ENCODE results near the gene BMF. TPM values are rescaled to one million over a fixed set of nuclear protein-coding genes. Genes with fewer than 3 reads are reported as not detected.

BMF gene
- total RNA-seq, 1 experiment from 2014 or later, result 81.5 TPM

DNA sequence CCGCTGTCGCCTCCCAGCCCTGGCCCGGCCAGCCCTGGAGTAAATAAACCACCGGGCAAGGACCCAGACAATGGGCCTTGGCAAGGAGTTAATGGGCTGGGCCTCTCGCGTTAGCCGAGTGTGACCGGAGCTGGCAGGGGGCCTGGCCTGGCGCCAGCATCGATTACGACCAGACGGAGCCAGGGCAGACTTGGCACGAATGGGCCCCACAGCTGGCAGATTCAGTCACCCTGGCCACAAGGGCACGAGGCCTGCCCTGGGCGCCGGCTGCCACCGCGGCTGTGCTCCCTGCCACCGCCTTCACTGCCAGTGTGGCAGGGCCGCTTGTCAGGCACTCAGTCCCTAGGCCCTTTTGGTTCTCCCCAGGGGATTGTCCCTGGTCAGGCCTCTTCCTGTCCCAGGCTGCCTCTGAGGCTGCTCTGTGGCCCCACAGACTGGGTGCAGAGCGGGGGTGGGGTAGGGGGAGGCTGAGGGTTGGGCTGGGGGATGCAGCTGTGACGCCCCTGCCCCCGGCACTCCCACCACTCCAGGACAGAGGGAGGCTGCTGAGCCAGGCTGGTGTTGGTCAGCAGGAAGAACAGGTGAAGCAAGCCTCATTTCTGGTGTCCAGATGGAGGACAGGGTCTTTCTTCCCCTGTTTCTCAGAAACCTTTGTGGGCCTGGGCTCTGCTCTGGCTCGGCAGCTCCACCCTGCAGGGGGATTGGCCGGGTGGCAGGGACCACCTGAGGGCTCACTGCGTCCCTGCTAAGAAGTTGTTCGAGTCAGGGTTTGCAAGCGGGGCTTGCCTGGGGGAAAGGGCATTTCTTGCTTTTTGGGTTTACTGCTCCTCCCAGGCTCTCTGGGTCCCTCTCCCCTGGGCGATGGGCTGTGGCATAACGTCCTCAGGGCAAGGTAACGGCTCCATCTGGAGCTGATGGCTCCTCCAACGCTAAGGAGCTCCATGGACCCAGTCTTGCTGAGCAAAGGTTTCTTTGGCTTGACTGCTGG lies 39.2 kb downstream of the BMF start:
- H3K36me3 Mint-ChIP-seq (ENCODE audit: insufficient read depth, unreplicated experiment), result no peaks in the 10 kb centered on the region
- Histone ChIP-seq H3K36me3 (ENCODE audit: control insufficient read depth, insufficient read depth, low read length) (no peaks in the 10 kb centered on the region; the same call in 1 of the 2 replicates), H3K9me3 (no peaks in the 10 kb centered on the region), H3K4me1 (no peaks in the 10 kb centered on the region), H3K27me3 (replicated peaks; ENCODE audit: control insufficient read depth, insufficient read depth, low read length) (no peaks in the 10 kb centered on the region), H3K4me3 (ENCODE audit: low read depth, low read length) (no peak overlapping the region)
- ChIA-PET CTCF (interaction anchor here (0.6 kb wide), 1 partner anchor 19 kb away, joined by 3 read pairs; no protein-coding TSS in a partner anchor), POLR2A (no interaction called here)
- intact Hi-C loops (cut with micrococcal nuclease; ENCODE audit: unreplicated experiment), result no loop called here
- DNase-seq, result no peak
- BruUV-seq (replicated peaks), result no TSS peak
- no peak overlapping the region for H3K4me3 Mint-ChIP-seq (ENCODE audit: unreplicated experiment)
- no peaks in the 10 kb centered on the region for H3K4me1 Mint-ChIP-seq (ENCODE audit: low read depth, unreplicated experiment)
- H3K27me3 Mint-ChIP-seq (ENCODE audit: insufficient read depth, unreplicated experiment), result no peaks in the 10 kb centered on the region
- H3K27ac Mint-ChIP-seq (ENCODE audit: unreplicated experiment), result no peak overlapping the region
- H3K9me3 Mint-ChIP-seq (ENCODE audit: unreplicated experiment), result no peaks in the 10 kb centered on the region
- TF ChIP-seq, protein P1, sequence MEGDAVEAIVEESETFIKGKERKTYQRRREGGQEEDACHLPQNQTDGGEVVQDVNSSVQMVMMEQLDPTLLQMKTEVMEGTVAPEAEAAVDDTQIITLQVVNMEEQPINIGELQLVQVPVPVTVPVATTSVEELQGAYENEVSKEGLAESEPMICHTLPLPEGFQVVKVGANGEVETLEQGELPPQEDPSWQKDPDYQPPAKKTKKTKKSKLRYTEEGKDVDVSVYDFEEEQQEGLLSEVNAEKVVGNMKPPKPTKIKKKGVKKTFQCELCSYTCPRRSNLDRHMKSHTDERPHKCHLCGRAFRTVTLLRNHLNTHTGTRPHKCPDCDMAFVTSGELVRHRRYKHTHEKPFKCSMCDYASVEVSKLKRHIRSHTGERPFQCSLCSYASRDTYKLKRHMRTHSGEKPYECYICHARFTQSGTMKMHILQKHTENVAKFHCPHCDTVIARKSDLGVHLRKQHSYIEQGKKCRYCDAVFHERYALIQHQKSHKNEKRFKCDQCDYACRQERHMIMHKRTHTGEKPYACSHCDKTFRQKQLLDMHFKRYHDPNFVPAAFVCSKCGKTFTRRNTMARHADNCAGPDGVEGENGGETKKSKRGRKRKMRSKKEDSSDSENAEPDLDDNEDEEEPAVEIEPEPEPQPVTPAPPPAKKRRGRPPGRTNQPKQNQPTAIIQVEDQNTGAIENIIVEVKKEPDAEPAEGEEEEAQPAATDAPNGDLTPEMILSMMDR (IDR thresholded peaks at IDR 0.05; ENCODE audit: insufficient read depth in 1 of 2, low read depth in 1 of 2, low read length in 1 of 2, severe bottlenecking in 1 of 2, unreplicated experiment in 1 of 2), result no peak

DNA sequence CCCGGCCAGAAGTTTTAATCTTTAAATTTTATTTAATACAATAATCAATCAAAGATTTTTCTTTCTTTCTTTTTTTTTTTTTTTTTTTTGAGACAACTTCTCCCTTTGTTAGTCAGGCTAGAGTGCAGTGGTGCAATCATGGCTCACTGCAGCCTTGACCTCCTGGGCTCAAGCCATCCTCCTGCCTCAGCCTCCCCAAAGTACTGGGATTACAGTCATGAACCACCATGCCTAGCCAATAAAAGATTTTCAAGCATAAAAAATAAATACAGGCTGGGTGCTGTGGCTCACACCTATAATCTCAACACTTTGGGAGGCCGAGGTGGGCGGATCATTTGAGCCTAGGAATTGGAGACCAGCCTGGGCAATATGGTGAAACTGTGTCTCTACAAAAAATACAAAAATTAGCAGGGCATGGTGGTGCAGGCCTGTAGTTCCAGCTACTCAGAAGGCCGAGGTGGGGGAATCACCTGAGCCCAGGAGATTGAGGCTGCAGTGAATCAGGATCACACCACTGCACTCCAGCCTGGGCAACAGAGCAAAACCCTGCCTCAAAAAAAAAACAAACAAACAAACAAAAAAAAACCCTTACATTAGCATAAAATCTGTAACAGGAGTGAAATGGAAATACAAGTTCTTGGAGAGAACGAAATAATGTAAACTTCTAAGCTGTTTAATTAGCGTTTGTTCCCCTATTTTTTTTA lies 40.6 kb downstream of the BMF start:
- Histone ChIP-seq H3K4me1 (no peaks in the 10 kb centered on the region), H3K36me3 (ENCODE audit: control insufficient read depth, insufficient read depth, low read length) (no peaks in the 10 kb centered on the region; the same call in 1 of the 2 replicates), H3K4me3 (ENCODE audit: low read depth, low read length) (no peak overlapping the region), H3K9me3 (no peaks in the 10 kb centered on the region), H3K27me3 (replicated peaks; ENCODE audit: control insufficient read depth, insufficient read depth, low read length) (no peaks in the 10 kb centered on the region)
- BruUV-seq (replicated peaks), result no TSS peak
- Mint-ChIP-seq H3K27me3 (ENCODE audit: insufficient read depth, unreplicated experiment) (no peaks in the 10 kb centered on the region), H3K4me1 (ENCODE audit: low read depth, unreplicated experiment) (no peaks in the 10 kb centered on the region), H3K4me3 (ENCODE audit: unreplicated experiment) (no peak overlapping the region), H3K9me3 (ENCODE audit: unreplicated experiment) (no peaks in the 10 kb centered on the region), H3K36me3 (ENCODE audit: insufficient read depth, unreplicated experiment) (no peaks in the 10 kb centered on the region), H3K27ac (ENCODE audit: unreplicated experiment) (no peak overlapping the region)
- CTCF ChIA-PET, result interaction anchor here (0.6 to 1.6 kb wide), 2 partner anchors 39 to 234 kb away, joined by 3 read pairs; no protein-coding TSS in a partner anchor
- intact Hi-C loops (cut with micrococcal nuclease; ENCODE audit: unreplicated experiment), result no loop called here
- POLR2A ChIA-PET, result interaction anchor here (0.6 kb wide), 1 partner anchor 262 kb away, joined by 4 read pairs; no protein-coding TSS in a partner anchor
- TF ChIP-seq, protein P1 (IDR thresholded peaks at IDR 0.05; ENCODE audit: insufficient read depth in 1 of 2, low read depth in 1 of 2, low read length in 1 of 2, severe bottlenecking in 1 of 2, unreplicated experiment in 1 of 2), result no peak
- DNase-seq, result no peak

DNA sequence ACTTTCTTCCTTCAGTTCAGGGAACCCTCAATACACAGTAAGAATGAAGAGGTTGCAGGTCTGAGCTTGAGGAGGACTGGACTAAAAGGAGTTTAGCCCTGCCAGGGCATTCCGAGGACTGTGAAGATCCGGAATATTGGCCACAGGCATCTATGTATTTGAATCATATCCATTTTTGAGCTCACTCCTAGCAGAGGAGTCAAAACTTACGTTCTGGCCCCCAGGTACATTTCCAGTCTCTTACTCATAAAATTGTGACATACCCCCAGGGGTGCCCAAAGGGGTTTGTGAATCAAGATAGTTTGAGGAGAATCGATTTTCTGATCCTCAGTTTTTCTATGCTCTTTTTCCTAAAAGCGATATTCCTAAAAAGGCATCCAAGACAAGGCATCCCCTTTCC lies 42.1 kb downstream of the BMF start:
- H3K4me1 Mint-ChIP-seq (ENCODE audit: low read depth, unreplicated experiment), result no peaks in the 10 kb centered on the region
- intact Hi-C loops (cut with micrococcal nuclease; ENCODE audit: unreplicated experiment), result no loop called here
- CTCF ChIA-PET, result interaction anchor here (1.6 kb wide), 1 partner anchor 40 kb away, joined by 3 read pairs; no protein-coding TSS in a partner anchor
- H3K9me3 ChIP-seq, result no peaks in the 10 kb centered on the region
- POLR2A ChIA-PET, result no interaction called here
- no peaks in the 10 kb centered on the region for H3K36me3 Mint-ChIP-seq (ENCODE audit: insufficient read depth, unreplicated experiment)
- no TSS peak for BruUV-seq (replicated peaks)
- no peak overlapping the region for H3K27ac Mint-ChIP-seq (ENCODE audit: unreplicated experiment)
- H3K27me3 Mint-ChIP-seq (ENCODE audit: insufficient read depth, unreplicated experiment), result no peaks in the 10 kb centered on the region
- H3K4me3 Mint-ChIP-seq (ENCODE audit: unreplicated experiment), result no peak overlapping the region
- no peaks in the 10 kb centered on the region for H3K27me3 ChIP-seq (replicated peaks; ENCODE audit: control insufficient read depth, insufficient read depth, low read length)
- no peak overlapping the region for H3K4me3 ChIP-seq (ENCODE audit: low read depth, low read length)
- H3K36me3 ChIP-seq (ENCODE audit: control insufficient read depth, insufficient read depth, low read length), result no peaks in the 10 kb centered on the region
- DNase-seq, result no peak
- H3K9me3 Mint-ChIP-seq (ENCODE audit: unreplicated experiment), result no peaks in the 10 kb centered on the region
- TF ChIP-seq, protein P1 (IDR thresholded peaks at IDR 0.05; ENCODE audit: insufficient read depth in 1 of 2, low read depth in 1 of 2, low read length in 1 of 2, severe bottlenecking in 1 of 2, unreplicated experiment in 1 of 2), result no peak
- H3K4me1 ChIP-seq, result no peaks in the 10 kb centered on the region

Measured in Caco-2 (cell line).